Myocyte (in vitro differentiated cells): ENCODE data around the gene SLC25A44. TPM values are rescaled to one million over a fixed set of nuclear protein-coding genes. Genes with fewer than 3 reads are reported as not detected.
"Not testable (repeated sequence)": the region's sequence is repeated elsewhere in the genome, so short reads cannot be mapped to it uniquely, and the experiment has no call there.

ENCODE experiments used
- DNase-seq: peaks from one replicate; pipeline ENCODE4 v3.0.0-alpha.2; 2012; ENCODE audit warnings: low read depth
- total RNA-seq: library from RNA; depleted of rRNA; stranded (reverse); fragments of >200 nt; gene quantifications from 2 replicates; pipeline ENCODE4 v1.2.3, GENCODE V29; 2014

The SLC25A44 gene
- total RNA-seq, 1 donor from 2014 or later: 15.9 TPM

DNA sequence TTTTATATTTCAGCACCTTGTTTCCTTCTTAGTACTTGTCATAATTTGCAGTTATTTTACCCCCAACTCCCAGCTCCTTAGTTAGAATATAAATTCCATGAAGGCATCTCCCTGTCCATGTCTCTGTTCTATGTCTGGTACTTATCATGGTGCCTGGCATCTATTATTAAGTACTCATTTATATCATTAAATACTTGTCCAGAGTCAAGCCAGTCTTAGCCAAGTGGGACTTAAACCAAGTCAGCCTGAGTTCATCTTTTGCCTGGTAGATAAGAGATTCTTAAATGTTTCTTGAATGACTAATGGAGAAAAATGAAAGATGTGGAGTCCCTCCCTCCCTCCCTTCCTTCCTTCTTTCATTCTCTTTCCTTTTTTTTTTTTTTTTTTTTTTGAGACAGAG, 9.4 kb downstream of the SLC25A44 start:
- no peak for DNase-seq

DNA sequence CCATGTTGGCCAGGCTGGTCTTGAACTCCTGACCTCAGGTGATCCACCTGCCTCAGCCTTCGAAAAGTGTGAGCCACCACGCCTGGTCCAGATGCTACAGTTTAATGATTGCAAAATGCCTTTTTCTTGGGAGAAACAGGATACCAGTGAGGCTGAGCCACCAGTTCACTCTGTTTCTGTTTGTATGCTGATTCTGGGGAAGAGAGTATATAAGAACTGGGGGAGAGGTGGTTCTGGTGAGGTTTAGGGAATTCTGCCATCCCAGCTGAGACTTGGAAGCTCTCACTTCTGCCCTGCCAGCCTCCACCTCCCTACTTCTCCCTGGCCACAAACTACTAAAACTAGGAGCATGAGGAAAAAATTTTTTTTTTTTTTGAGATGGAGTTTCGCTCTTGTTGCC, 10.8 kb downstream of the SLC25A44 start:
- no peak for DNase-seq

DNA sequence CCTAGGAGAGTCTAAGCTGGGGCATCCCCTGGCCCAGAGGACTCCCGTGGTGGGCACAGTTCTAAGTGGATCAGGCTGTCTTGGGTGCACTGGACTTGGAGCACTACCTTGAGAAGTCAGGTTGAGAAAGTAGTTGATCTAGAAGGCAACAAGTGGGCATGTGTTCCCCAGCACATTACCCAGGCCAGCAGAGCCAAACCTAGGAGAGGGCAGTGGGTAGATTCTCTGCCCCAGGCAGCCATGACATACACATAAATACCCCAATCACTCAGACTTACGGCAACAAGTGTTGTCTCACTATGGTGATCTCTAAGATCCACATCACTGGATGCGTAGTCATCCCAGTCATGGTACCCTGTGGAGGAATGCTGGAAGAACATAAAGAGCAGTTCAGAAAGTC, 17.3 kb downstream of the SLC25A44 start:
- DNase-seq: no peak

DNA sequence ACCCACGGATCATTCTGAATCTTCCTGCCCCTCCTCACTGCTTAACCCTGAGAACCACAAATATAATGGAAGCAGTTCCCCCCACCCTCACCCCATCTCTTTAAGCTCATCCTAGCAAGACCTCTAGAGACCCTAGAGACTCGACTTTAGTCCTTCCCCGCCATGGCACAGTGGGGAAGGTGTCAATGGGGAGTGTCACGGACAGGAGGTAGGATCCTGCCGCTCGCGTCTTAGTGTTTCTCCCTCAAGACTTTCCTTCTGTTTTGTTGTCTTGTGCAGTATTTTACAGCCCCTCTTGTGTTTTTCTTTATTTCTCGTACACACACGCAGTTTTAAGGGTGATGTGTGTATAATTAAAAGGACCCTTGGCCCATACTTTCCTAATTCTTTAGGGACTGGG, 18.2 kb downstream of the SLC25A44 start:
- no peak for DNase-seq

DNA sequence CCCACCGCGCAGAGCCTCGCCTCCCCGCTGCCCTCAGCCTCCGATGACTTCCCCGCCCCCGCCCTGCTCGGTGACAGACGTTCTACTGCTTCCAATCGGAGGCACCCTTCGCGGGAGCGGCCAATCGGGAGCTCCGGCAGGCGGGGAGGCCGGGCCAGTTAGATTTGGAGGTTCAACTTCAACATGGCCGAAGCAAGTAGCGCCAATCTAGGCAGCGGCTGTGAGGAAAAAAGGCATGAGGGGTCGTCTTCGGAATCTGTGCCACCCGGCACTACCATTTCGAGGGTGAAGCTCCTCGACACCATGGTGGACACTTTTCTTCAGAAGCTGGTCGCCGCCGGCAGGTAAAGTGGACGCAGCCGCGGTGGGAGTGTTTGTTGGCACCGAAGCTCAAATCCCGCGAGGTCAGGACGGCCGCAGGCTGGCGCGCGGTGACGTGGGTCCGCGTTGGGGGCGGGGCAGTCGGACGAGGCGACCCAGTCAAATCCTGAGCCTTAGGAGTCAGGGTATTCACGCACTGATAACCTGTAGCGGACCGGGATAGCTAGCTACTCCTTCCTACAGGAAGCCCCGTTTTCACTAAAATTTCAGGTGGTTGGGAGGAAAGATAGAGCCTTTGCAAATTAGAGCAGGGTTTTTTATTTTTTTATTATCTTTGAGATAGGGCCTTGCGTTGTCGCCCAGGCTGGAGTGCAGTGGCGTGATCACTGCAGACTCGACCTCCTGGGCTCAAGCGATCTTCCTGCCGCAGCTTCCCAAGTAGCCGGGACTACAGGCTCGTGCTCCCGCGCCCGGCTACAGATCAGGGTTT, 19.1 kb downstream of the SLC25A44 start, which contains the start of gene PMF1:
Gene PMF1 (plus strand): TSS at position 175 of the 811 bp plus-strand sequence. CDS start 9 bp downstream, at position 184.
- peak; percentile 97 for DNase-seq

DNA sequence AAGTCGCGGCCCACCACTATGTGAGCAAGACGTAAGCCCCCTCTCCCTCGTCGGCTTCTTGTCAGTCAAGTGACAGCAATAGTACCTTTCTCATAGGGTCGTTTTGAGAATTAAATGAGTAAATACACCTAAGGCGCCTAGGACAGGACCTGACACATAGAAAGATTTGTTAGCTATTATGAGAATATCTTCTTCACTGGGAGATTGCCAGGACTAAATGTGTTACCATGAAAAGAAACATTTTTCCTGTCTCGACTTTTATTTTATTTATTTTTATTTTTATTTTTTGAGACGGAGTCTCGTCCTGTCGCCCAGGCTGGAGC, 19.7 kb downstream of the SLC25A44 start:
- no peak for DNase-seq

DNA sequence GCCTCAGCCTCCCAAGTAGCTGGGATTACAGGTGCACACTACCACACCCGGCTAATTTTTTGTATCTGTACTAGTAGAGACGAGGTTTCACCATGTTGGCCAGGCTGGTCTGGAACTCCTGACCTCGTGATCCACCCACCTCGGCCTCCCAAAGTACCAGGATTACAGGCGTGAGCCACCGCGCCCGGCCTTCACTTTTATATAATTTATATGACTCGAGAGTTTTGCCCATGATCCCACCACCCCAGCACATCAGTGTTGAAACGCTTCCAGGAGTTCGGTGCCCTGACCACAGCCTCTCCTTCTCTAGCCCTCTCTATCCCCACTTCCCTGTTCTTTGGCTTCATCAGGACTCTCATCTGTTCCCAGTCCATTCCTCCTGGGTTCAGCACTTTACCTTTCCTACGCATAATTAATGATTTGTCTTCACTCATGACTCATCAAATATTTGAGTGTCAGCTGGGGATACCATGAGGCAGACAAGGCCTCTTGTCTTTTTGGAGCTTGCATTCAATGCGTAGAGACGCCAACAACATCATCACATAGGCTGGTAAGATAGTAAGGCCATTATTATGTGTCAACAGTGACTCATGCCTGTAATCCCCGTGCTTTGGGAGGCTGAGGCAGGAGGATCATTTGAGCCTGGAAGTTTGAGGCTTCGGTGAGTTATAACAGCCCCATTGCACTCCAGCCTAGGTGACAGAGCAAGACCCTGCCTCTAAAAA, 20.3 kb downstream of the SLC25A44 start:
- DNase-seq: no peak

DNA sequence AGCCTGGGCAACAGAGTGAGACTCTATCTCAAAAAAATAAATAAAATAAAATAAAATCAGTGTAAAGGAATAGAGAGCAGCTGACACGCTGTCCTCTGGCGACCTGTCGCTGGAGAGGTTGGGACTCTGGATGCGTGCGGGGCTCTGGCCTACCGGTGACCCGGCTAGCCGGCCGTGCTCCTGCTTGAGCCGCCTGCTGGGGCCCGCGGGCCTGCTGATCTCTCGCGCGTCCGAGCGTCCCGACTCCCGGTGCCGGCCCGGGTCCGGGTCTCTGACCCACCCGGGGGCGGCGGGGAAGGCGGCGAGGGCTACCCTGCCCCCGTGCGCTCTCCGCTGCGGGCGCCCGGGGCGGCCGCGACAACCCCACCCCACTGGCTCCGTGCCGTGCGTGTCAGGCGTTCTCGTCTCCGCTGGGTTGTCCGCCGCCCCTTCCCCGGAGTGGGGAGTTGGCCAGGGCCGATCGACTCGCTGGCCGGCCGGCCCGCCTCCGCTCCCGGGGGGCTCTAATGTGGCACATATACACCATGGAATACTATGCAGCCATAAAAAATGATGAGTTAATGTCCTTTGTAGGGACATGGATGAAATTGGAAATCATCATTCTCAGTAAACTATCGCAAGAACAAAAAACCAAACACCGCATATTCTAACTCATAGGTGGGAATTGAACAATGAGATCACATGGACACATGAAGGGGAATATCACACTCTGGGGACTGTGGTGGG, 22.6 kb downstream of the SLC25A44 start:
- not testable (repeated sequence) for DNase-seq

DNA sequence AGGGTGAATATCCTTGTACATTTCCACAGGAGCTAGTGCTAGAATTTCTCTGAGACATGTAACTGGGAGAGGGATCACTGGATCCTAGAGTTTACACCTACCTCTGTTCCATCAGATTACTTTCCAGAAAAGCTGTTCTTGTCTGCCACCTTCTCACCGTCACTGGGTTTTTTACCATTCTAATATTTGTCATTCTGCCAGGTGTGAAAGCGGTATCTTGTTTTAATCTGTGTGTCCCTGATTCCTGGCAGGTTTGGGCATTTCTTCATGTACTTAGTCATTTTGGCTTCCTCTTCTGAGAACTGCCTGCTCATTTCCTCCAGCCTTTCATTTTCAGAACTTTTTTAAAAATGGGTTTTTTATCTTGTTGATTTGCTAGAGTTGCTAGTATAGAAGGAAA, 24.0 kb downstream of the SLC25A44 start:
- no peak for DNase-seq

DNA sequence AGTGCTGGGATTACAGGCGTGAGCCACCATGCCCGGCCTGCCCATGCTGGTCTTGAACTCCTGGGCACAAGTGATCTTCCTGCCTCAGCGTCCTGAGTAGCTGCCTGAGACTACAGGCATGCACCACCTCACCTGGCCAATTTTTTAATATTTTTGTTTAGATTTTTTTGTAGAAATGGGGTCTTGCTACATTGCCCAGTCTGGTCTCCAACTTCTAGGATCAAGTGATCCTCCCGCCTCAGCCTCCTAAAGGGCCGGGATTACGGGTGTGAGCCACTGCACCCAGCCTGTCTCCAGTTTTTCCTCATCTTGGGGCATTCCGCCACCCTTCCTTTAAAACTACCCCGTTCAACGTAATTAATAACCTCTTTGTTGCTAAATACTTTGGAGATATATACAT, 26.3 kb downstream of the SLC25A44 start:
- no peak for DNase-seq

DNA sequence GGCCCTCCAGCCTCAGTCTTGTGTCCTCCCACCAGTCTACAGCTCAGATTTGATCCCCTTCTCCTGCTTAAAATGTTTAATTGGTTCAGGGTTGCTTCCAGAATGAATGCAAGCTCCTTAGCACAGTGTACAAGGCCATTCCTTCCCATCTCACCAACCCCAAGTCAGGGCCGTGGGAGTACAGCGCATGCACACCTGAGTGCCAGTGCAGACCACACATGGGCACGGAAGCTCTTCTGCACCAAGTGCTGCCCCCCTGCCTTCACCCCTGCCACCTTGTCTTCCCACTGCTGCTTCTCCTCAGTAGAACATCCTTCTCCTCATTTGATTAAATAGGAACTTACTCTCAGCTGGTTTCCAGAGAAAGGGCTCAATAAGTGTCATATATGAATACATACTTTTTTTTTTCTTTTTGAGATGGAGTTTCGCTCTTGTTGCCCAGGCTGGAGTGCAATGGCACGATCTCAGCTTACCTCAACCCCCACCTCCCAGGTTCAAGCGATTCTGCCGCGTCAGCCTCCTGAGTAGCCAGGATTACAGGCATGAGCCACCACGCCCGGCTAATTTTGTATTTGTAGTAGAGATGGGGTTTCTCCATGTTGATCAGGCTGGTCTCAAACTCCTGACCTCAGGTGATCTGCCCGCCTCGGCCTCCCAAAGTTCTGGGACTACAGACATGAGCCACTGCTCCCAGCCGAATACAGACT, 28.2 kb downstream of the SLC25A44 start:
- DNase-seq: no peak

DNA sequence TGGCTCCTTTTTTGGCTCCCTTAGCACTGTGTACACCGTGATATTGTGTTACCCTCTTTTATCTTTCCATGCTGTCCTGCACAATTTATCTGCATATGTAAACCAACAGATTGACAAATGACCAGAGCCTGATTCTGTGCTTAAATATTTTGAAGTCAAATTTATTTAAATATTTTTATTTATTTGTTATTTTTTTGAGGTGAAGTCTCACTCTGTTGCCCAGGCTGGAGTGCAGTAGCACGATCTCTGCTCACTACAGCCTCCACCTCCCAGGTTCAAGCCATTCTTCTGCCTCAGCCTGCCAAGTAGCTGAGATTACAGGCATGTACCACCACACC, 31.7 kb downstream of the SLC25A44 start:
- no peak for DNase-seq

DNA sequence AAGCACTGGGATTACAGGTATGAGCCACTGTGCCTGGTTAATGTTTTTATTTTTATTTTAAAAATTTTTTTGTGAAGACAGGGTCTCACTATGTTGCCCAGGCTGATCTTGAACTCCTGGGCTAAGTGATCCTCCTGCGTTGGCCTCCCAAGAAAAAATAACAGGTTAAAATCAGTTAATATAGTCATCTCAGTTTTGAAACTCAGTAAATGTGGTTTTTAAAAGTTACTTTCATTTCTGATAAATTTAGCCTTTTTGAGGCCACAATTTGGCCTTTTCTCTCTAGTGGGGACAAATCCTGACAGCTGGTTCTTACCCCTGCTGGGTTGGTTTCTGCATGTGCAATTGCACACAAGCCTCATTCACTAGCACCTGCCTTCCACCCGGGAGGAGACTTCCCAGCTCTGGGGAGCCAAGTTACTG, 32.2 kb downstream of the SLC25A44 start:
- peak; percentile 68 for DNase-seq

DNA sequence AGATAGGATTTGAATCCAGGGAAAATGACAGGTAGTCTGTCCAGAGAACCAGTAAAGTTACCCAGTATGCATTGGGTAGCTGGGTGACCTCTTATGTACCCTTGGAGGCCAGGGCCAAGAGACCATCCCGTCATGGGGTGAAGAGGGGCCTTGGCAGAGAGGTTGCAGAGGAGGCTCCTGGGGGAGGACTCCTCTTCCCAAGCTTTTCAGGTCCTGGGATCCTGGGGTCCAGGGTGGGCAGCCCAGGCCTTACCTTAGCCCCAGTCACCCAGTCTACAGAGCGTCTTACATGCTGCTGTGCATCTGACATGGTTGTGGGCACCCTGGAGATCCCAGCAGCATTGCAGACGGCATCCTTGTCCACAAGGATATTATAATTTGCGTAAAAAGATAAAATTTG, 32.9 kb downstream of the SLC25A44 start:
- DNase-seq: no peak

DNA sequence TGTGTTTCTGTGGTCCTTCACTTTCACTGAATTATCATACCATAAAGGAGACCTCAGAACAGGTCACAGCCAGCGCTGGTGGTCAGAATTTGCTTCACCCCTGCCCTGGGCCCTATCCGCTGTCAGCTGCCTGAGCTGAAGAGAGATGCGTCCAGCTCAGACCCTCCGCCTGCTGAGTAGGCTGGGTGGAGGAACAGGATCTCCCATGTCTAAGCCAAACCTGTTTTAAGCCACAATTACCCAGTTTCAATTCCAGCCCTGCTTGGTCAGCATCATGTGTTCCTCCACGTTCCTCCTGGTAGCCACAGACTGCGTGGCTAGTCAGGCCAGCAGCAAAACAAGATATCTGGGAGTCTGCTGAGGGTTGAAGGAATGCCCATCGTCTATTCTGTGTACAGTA, 34.6 kb downstream of the SLC25A44 start:
- DNase-seq: peak; percentile 70

DNA sequence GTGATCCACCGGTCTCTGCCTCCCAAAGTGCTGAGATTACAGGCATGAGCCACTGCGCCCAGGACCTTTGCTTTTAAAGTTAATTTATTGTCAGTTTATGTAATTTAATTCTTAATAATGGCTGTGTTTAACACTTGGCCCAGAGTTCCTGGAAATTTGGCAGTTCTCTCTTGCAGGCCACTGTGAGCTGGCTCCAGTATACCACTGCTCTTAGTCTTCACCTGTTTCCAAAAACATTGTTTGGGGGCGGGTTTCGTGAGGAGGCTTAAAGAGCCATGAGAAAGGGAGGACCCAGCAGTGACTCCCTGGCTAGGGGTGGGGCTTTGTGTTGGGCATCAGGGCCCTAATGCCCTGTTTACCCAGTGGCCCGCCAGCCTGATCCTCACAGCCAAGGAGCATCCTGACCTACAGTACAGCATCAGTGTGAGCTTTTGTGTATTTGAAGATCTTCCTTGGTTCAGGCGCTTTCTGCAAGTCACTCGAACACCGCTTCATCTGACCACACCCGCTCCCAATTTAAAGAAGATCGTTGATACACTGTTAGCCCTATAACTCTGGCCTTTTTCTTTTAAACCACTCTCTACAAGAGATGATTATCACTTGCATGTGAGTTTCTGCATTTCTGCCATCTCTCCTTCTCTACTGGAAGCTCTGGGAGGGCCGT, 36.0 kb downstream of the SLC25A44 start:
- no peak for DNase-seq

DNA sequence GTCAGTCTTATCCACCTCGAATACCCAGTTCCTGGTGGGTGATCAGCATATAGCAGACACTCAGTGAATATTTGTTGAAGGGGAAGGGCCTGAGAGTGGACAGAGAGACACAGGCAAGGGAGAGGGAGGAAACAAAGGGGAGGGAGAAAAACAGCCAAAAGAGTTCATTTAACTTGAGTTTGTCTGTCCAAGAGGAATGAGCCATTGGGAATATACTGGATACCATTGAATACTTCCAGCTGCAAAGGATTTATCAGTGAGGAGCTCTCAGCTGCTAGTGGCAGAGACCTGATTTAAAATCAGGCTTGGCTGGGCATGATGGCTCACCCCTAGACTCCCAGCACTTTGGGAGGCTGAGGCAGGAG, 36.6 kb downstream of the SLC25A44 start:
- DNase-seq: no peak

DNA sequence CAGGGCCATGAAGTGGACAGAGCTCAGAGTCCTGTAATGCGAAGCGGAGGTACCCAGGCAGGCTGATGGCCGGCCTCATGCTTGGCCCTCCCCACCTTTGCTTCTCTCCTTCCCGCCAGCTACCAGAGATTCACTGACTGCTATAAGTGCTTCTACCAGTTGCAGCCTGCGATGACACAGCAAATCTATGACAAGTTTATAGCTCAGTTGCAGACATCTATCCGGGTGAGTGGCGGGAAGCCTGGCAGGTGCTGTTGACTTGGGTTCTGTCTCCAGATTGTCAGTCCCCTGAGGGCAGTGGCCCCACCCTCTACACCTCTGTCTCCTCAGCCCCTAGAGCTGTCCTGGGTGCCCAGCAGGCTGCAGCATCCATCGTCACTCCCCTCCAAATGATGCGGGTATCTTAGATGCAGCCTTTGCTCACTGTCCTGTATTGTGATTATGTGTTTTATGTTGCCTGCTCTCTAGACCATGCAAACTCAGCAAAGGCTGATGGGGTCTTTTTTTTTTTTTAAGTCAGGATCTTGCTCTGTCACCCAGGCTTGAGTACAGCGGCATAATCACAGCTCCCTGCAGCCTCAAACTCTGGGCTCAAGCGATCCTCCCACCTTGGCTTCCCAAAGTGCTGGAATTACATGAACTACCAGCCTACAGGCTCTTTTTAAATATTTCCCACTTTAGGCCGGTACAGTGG, 38.4 kb downstream of the SLC25A44 start:
- DNase-seq: no peak

DNA sequence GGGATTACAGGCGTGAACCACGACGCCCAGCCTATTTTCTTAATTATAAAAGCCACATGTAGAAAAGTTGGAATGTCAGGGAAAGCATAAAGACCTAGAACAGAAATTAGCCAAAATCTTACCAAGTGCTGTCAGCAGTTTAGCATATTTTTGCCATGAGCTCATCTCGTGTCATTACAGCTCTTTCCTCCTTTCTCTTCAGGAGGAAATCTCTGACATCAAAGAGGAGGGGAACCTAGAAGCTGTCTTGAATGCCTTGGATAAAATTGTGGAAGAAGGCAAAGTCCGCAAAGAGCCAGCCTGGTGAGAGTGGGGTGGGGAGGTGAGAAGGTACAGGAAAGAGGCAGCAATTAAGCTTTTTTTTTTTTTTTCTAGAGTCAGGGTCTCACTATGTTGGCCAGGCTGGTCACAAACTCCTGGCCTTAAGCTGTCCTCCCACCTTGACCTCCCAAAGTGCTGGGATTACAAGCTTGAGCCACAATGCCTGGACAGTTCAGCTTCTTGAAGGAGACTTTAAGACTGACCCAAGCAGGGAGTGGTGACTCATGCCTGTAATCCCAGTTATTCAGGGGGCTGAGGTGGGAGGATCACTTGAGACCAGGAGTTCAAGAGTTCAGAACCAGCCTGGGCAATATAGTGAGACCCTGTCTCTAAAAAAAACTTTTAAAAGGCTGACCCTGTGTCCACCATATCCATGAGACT, 39.7 kb downstream of the SLC25A44 start:
- peak; percentile 50 for DNase-seq

DNA sequence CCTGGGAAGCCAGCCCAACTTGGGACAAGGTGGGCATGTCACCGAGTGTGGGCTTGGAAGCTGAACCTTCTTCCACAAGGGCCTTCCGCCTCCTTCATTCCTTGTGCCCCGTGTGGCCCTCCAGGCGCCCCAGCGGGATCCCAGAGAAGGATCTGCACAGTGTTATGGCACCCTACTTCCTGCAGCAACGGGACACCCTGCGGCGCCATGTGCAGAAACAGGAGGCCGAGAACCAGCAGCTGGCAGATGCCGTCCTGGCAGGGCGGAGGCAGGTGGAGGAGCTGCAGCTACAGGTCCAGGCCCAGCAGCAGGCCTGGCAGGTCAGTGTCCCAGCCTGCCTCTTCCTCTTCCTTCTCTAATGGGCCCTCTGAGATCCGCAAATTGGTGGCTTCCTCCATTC, 42.3 kb downstream of the SLC25A44 start:
- no peak for DNase-seq
